HG03571 (cell line): Measurements from ENCODE around the gene MT1HL1.
A peak's percentile ranks its signal among the peaks of the same experiment; 100 is the strongest.

ENCODE experiments used
- ATAC-seq: cut with Tn5 transposase; IDR thresholded peaks from one replicate; pipeline ENCODE4 v1.9.1; 2021; ENCODE audit not compliant: unreplicated experiment

Gene MT1HL1

DNA sequence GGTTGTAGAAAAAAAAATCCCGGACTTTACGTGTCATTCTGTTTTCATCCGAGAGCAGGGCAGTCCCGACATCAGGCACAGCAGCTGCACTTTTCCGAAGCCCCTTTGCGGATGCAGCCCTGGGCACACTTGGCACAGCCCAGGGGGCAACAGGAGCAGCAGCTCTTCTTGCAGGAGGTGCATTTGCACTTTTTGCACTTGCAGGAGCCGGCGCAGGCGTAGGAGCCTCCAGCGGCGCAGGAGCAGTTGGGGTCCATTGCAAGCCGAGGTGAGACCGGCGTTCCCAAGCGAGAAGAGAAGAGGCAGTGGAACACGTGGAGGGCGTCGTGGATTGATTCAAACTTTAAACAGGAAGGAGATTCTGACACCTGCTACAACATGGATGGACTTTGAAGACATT lies at the start of gene MT1HL1:
Gene MT1HL1, minus strand, starts transcription at position 326 of the 400 bp plus-strand sequence. Its CDS starts 69 bp downstream, at position 257.
- no peak for ATAC-seq

DNA sequence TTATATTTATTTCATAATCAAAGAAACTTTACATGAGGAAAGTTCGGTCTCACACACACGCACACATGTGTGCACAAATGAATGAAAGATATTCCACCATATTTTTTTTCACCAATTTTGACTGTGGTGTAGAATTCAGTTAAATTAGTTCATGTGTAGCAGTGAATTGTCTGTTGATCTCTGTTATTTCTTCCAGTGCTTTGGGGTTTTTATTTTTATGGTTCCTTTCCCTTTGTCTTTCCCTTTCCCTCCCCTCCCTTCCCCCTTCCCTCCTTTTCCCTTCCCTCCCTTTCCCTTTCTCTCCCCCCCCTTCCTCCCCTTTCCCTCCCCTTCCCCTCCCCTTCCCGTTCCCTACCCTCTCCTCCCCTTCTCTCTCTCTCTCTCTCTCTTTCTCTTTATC lies 46.7 kb upstream of the MT1HL1 start:
- no peak for ATAC-seq

DNA sequence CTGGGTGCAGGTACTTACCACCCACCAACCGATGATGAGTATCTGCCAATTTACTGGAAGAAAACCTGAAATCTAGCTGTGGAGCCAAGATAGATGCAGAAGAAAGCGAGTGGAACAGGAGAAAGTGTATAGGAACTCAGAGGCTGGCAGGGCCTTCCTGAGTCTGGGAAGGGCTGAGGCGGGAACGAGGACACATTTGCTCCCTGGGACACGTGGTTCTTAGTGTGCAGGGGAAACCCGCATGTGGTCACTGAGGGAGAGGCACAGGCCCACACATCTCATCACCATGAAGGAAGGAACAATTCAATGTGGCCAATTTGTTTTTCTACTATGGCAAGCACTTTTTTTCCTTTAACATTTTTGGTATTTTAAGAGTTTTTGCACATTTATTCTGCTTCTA lies 45.9 kb upstream of the MT1HL1 start:
- no peak for ATAC-seq

DNA sequence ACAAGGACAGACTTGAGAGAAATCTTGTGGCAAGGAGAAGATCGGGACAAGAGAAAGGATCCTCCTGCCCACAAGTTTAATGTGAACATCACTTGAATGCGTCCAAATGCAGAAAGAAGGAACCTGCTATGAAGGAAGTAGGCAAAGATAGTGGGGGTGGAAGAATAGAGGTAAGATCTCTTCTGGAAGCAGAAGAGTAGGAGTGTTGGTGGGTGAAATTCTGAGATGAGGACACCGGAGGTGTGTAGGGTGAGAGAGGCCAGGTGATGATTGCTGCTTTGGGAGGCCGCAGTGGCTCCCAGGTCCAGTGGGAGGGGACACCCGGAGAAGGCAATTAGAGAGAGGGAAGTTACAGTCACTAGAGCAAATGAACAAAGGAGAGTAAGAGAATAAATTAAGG lies 44.6 kb upstream of the MT1HL1 start:
- ATAC-seq: no peak

DNA sequence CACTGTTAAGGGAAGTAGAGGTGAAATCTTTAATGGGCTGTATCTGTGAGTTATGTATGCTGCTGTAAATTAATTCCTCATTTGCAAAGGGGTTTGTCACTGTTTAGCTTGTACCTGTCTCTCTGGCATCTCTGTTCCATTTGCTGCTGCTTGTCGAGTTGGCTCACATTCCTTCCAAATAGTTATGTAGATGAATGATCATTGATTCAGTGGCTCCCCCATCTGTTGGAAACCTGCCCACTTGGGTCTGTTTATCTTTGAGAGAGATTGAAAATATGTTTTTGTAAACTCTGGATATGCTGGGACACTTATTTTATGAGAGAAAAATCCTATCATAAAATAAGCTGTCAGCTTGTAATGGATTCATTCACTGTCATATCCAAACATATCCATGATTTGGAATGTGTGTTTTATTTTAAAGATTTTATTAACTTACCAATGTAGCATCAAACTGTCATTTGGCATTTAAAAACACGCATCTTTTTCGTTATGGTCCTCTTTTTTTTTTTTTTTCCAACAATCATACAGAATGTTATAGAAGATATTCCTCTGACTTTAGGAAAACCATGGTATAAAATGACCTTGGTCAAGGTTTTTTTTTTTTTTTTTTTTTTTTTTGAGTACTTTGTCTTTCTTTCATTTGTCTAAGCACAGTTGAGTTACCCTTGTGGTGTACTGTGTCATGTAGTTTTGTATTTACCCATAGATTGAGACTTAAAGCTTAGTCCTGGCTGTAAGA lies 41.2 kb upstream of the MT1HL1 start:
- ATAC-seq: no peak

DNA sequence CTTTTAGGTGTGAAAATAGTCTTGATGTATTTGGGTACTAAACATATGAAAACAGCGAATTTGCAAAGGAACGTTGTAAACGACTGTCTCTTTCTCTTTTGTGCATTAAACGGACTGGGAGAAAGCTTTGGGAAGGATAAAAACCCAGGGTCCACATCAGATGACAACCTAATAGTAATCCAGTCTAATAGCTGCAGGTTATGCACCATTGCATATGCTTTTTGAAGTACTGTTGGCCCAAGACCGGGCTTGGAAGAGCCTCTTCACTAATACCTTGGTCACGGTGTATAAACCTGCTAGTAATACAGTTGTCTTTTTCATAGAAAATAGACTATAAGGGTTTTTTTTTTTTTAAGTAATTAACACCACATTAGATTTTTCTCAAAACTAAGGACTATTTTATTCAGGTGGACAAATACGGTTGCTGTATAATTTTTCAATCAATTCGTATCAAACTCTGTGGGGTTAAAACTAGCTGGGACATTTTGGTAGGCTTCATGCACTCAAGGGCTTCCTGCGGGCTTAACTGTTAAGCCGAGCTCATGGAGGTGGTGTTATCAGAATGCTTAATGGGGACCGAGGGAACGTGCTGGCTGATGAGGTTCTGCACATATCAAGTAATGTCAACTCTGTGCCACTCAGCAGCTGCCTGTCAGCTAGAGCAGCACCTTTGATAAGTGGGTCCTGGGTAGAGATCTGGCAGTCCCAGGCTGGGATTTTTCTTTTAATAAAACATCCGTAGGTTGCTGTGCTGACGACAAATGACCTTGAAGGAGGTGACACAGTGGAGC lies 39.8 kb upstream of the MT1HL1 start:
- ATAC-seq: no peak

DNA sequence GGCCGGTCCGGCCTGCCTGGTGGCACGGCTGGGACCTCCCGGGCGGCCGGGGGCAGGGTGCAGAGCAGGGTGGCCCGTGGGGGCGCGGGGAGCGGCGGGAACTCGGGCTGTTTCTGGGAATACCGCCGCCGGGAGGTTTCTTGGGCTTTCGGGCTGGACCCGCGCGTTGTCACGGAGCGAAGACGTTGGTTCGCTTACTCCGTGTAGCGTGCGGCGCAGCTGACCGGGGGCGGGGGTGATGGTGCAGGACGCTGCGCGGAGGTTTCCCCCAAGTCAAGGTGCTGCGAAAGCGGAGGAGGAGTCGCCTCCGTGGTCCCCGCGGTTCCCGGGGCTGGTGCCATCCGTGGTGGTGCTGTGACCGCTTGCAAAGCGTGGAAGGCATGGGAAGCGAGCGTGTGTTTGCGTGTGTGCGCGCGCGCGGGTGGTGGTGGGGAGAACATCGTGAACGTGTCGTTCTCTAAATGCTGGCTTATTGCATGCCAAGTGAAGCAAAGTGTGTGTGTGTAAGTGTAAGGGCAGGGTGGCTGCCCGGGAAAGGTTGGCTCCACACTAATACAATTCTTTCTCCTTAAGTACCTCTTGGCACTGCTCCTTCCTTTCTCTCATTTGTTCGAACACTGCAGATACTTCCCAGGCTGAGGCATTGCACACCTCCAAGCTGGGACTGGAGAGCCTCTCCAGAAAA lies 38.8 kb upstream of the MT1HL1 start:
- no peak for ATAC-seq

DNA sequence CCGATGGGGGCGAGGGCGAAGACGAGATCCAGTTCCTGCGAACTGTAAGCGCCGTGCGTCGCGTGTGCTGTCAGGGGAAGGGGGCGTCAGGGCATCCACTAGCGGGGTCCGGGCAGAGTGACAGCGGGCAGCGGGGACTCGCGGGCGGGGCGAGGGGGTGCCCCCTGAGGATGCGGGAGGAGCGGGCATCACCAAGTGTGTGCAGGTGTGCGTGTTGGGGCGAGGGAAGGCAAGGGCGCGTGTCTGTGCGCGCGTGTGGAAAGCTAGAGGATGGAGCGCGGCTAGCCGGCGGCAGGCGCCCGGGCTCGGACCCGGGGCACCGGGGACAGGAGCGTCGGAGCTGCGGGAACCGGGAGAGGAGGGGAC lies 38.3 kb upstream of the MT1HL1 start:
- ATAC-seq: no peak

DNA sequence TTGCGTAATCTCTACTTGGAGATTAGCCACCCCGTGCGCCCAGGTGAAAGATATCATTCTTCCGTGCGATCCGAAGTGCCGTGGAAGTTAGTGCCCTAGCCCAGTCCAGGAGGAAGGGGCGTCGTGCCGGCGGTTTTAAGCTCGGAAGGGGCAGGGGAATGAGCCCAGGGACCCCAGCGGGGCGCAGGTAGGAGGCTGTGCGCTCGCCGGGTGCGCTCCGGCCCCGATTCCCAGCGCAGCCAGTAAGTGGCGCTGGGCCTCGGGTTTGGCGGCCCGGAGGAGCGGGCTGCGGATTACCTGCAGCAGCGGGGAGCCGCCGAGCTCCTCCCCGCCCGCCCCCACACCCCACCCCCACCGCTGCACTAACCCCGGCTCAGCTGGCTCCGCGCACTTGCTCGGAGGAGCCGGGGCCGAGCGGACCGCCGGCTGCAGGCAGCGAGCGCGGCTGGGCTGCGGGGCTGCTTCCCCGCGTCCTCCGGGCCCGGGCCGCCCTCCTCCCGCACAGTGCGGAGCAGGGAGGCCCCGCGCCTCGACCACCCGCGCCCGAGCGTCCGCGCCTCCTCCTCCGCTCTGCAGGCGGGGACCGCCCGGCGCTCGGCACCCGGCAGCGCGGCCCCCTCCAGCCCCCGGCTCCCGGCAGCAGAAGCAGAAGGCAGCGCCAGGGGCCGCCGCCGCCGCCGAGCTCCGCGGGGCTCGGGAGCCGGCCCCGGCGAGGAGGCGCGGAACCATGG lies 37.7 kb upstream of the MT1HL1 start, which contains the start of gene RYR2:
Gene RYR2, plus strand, starts transcription at position 390 of the 731 bp plus-strand sequence. Its CDS starts 338 bp downstream, at position 728.
- ATAC-seq: no peak

DNA sequence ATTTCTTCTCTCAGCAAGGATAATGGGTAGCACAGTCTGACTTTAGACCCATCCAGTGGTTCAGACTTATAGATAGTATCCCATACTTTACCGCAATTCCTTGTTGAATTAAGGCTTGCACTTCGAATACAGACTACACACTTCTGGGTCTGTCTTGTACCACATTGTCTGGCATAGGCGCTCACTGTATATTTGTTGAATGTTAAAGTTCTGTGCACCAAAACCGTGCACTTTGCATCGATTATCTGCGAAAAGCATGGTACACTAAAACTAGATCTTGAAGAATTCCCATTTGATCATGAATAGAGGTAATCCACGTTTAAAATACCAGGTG lies 37.2 kb upstream of the MT1HL1 start:
- ATAC-seq: no peak

DNA sequence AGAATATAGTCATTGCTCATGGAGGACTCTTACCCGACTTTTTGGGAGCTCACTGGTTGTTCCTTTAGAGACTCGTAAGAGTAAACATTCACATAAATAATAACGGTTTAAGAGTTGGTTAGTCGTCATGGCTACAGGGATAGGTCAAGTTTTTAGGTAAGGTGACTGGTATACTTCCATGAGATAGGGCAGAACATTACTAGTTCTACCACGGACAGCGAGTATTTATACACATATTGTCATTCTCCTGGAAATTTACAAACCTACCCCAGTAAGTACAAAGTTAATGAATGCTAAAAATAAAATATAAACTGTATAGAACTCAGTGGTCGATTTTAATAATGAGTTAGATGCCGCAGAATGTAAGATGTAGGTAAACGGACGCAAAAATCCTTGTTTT lies 36.6 kb upstream of the MT1HL1 start:
- no peak for ATAC-seq

DNA sequence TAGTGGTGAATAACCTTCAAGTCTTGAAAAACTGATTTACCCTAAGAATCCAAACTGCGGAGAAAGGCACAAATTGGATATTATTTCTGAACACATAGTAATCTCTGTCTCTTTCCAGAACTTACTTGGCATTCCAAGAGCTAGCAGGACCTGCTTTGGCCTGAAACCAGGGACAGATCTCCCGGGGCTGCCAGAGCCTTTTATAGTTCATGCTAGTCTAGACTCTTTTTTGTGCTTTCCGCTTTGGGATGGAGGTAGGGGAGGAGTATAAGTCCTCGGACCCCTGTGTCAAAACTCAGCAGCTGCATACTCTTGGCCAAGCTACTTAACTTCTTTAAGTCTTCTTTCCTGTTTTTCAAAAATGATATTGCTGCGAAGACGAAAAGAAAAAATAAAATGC lies 34.0 kb upstream of the MT1HL1 start:
- ATAC-seq: no peak

DNA sequence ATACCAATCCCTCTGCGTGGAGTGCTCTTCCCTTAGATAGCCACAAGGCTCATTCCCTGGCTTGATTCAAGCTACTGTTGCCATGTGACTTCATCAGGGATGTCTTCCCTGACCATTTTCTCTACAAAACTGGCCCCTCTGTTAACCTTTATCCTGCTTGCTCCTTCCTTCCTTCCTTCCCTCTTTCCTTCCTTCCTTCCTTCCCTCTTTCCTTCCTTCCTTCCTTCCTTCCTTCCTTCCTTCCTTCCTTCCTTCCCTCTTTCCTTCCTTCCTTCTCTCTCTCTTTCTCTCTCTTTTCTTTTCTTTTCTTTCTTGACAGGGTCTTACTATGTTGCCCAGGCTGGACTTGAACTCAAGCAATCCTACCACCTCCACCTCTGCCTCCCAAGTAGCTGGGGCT lies 31.5 kb upstream of the MT1HL1 start:
- no peak for ATAC-seq

DNA sequence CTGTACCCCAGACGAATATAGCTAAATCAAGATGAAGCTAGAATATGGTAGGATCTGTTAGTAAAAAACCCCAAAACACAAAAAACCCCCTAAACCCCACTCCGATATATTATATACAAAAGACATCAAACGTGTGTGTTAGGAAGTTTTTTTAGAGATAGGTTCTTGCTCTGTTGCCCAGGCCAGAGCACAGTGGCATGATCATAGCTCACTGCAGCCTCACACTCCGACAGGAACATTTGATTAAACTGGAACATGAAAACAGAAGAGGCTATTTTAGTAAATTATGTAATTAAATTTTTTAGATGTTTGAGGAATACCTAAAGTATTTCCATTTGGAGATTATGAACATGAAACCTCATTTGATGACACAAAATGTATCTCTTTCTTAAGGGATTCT lies 29.6 kb upstream of the MT1HL1 start:
- ATAC-seq: no peak

DNA sequence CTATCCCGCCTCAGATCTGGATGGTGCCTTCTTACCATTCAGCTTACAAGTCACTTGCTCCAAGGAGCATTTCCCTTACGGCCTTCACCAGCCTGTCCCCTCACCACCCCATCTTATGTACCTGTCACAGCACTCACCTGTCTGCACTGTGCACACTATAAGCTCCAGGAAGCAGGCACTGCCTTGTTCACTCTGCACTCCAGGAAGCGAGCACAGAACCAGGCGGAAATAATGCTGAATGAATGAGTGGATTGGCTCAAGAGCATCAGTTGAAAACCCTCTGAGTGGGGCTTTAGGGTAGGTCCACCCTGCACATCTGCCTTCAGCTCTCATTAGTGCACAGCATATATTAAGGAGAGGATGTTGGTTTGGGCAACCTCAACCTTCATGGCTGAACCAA lies 28.8 kb upstream of the MT1HL1 start:
- no peak for ATAC-seq

DNA sequence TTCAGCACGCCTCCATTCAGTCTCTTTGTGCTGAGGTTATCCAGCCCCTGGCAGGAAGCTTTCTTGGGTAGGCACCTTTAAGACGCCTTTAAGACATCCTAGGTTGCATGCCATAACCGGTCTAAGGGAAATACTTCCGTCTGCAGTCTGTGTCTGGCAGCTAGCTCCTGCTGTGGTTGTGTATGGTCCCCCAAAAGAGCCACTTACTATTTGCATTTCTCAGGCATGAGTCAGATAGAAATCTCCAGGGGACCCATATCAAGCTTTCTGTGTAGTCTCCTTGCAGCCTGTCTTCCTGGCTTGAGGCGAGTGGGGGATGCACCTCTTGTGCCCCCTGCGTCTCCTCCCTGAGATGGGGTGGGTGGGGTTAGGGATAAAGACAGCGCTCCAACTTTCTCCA lies 27.8 kb upstream of the MT1HL1 start:
- ATAC-seq: peak; percentile 67

DNA sequence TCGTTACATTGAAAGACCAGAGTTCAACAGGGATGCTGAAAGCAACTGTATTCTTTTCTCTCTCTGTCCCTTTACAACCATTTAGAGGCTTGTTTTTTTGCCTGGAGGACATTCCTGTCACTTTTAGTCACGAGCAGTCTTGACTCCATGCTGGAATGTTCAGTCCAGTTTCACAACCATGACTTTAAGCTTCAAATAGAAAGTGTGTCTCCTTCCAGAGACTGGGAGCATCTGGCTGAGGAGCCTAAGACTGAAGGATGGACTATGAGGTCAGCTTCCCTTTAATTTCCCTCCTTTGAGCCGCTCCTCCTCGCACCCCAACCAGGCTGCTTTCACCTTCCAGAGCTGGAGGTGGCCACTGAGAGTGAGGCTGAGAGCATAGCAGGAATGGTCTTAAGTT lies 27.2 kb upstream of the MT1HL1 start:
- ATAC-seq: no peak

DNA sequence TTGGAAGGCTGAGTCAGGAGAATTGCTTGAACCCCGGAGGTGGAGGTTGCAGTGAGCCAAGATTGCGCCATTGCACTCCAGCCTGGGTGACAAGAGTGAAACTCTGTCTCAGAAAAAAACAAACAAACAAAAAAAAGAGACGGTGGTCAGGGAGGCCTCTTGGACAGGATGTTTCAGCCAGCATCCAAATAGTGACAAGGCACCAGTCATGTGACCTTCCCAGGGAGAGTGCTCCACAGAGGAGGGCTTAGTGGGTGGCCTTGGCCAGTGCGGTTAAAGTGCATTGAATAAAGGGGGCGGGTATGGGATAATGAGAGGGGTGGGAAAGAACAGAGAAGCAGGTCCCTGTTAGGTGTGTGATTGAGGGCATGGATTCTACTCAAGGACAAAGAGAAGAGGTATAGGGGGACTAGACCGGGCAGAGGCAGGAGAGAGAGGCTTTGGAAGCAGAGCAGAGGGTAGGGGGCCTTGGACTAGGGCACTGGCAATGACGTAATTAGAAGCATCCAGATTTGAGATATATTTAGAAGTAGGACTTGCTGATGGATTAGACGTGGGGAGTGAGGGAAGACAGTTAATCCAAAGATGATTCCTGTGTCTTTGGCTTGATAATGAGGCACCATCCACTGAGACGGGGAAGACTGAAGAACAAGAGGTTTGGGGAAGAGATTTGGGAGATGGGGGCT lies 25.8 kb upstream of the MT1HL1 start:
- ATAC-seq: no peak

DNA sequence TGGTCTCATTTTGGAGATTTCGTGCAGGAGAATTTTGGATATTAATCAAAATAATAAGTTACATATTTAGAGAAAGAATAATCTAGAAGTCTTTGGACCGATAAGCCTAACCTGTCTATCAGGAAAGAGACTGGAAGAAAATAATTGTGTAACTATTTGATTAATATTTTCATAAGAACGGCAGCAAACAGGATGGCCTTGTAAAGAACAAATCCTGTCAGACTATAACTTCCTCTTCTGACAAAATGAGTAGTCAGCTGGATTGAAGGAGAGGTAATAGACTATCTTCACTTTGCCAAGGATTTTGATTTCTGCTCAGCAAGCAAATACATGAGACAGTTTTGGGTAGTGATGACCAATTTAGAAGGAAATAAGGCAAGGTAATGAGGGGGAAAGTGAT lies 25.0 kb upstream of the MT1HL1 start:
- no peak for ATAC-seq

DNA sequence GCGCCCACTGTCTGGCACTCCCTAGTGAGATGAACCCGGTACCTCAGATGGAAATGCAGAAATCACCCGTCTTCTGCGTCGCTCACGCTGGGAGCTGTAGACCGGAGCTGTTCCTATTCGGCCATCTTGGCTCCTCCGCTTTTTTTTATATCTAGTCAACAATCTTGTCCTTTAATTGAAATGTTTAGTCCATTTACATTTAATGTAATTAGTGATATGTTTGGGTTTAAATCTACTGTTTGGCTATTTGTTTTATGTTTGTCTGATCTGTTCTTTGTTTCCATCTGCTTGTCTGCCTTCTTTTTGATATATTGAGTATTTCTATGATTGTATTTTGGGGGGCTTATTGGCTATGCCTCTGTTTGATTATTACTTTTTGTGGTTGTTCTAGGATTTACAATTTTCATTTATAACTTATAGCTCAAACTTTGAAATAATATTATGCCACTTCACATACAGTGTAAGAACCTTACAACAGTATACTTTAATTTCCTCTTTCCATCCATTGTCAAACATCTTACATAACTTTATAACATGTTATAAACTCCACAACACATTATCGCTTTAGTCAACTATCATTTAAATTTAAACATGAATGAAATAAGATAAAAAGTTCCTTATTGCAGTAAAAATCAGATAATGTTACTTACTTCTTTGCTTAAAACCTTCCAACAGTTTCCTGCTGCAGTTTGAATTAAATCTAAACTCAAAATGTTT lies 21.3 kb upstream of the MT1HL1 start:
- ATAC-seq: no peak
